Measurements from ENCODE around the gene PDS5B.
"Not testable (repeated sequence)": the region's sequence is repeated elsewhere in the genome, so short reads cannot be mapped to it uniquely, and the experiment has no call there.

PDS5B gene

DNA sequence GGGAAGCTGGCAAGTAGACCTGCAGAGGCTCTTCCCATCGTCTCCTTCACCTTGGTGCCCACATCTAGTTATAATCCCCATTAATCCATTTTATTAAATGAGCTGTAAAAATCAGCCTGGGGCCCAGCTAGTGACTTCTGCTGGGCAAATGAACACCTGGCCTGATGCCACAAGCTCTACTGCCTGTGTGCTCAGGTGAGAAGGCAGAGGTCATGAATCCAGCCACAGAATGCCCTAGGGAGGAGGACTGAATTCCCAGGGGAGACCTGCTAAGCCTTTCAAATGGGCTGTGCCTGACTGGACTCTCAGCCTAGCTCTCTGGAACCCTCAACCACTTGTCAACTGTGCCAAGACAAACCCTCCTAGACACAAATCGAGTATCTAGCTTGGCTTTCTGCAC is 74.0 kb downstream of the PDS5B start:
- DNase-seq = no peak

DNA sequence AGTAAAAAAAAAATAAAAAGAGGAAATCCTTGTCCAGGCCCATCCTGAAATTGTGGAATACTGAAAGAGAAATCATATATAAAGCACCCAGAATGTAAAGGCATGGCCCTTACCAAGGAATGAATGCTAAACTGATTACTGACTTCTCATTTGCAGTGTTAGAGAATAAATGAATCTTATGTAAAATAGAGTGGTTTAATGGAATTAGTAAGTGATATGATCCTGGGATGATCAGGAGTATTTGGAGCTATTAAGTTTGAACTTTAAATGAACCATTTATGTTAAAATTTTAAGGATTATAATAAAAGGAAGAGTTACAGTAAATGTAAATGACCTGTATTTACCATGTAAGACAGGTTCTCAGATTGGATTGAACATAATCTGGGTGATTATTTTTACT is 75.4 kb downstream of the PDS5B start:
- DNase-seq = no peak

DNA sequence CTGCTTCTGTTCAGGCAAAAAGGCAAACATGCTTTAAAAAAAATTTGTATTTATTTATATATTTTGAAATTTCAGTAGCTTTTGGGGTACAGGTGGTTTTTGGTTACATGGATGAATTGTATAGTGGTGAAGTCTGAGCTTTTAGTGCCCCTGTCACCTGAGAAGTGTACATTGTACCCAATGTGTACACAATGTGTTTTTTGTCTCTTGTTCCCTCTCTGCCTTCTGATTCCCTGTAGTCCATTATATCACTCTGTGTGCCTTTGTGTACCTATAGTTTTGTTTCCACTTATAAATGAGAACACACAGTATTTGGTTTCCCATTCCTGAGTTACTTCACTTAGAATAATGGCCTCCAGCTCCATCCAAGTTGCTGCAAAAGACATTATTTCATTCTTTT is 77.4 kb downstream of the PDS5B start:
- no peak for DNase-seq

DNA sequence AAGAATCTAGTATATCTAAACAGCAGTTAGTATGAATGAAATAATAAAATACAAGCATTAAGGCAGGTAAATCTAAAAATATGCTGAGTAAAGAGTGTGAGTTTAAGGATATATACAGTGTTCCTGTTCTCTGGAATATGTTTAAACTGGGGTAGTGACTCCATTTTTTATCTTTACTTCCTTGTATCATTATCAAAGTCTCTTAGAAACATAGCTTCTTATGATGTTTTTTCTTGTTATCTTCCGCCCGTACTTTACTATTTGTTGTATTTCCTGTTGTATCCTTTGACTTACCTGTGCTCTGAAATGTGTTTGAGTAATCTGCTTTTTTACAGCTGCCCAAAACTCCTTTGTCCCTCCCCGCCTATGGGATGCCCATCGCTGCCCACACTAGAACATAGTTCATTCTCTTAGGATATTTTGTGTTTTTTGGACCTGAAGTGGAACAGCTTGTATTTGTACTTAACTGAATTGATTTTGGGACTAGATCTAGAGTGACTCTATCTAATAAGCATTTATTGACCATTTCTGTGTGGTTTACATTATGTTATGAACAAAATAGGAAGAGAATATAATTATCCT is 80.8 kb downstream of the PDS5B start:
- DNase-seq = no peak

DNA sequence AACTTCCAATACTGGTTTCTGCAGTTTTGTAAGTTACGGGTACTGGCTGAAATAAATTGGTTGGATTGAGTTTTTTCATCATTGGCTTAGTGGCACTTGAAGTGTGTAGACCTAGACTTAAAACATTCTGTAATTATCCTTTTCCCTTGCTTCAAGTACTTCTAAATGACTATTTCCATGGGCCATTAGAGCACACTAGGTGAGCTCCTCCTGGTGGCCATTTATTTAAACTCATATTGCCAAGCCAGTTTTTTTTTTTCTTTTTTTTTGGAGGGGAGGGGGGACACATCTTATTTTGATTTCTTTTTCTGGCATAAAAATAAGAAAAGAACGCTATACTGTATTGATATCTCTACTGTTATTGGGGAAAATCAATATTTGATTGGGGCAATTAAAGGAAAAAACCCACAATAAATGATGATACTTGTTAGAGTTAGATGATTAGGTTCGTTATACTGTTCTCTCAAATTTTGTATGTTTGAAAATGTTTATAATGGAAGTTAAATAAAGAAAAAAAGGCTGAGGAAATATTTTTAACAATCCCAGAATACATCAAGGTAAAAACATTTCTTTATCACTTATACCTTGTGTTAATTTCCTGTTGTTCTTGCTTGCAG is 82.9 kb downstream of the PDS5B start:
- no peak for DNase-seq

DNA sequence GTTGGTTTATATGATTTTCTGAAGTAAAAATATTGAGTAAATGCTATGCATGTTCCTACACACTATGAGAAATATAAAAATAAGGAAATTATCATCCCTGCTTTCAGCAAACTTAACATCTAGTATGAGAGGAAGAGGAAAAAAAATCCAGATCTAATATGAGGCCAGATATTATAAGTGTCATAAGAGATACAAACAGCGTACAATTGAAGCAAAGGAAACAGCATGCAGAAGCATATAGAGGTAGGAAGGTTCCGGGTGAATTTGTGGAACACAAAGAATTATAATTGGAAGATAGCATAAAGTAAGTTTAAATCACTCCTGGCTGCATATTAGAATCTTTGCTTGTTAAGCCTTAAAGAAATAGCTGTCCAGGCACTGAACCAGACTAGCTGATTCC is 88.3 kb downstream of the PDS5B start:
- DNase-seq = no peak

DNA sequence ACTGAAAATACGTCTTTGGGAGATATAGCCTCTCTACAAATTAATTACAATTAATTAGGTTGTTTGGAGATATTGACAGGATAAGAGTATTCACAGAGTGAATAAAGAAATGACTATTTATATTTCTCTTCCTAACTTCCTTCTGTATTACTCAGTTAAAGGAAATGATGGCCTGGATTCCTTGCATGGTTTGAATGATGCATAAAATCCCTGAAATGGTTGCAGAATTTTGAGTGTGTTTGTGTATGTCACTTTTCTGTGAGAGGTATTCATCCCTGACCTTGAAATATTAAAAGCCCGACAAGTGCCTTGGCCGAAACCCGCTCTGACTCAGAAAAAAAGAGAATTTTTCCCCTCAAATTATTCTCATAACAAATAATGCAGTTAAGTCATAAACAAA is 90.0 kb downstream of the PDS5B start:
- DNase-seq = no peak

DNA sequence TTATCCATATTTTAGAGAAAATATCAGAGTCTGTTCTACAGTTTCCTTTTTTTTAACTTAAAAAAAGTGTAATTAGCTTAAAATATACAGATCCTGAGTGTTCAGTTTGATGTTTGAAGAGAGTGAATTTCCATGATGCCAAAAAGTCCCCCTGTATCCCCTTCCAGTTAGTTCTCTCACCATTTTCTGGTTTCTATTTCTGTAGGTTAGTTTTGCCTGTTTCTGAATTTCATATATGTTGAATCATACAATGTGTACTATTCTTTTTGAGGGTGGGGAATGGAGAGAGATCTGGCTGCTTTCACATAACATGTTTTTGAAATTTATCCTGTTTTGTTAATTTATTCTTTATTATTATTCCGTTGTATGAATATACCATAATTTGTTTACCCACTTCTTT is 95.9 kb downstream of the PDS5B start:
- DNase-seq = no peak

DNA sequence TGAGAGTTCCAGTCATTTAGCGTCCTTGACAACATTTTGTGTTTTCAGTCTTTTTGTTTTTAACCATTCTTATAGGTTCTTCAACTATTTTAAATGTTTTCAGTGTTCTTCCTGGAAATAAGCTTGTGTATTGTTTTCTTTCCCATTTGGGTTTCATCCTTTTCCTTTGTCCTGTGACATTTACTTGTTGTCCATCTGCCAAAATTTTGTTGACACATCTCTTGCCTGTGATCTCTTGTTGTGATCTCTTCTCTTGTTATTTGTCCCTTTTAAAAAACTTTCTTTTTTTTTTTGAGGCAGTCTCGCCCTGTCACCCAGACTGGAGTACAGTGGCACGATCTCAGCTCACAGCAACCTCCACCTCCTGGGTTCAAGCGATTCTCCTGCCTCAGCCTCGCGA is 96.5 kb downstream of the PDS5B start:
- no peak for DNase-seq

DNA sequence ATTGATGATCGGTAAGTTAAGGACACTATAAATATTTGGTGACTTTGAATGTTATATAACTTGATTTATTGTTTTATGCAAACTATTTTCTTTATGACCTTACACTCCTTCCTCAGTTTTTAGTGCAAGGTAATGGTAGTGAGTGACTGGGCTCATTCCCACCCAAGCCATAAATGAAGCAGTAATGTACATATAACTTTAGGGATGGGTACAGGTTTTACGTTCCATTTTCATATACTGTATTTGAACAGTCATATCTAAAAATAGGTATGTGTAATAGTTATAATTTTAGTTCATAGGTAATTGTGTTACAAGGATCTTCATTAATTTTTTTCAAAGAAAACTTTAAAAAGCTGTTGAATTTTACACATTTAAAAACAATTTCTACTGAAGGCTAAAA is 101.0 kb downstream of the PDS5B start:
- DNase-seq = no peak

DNA sequence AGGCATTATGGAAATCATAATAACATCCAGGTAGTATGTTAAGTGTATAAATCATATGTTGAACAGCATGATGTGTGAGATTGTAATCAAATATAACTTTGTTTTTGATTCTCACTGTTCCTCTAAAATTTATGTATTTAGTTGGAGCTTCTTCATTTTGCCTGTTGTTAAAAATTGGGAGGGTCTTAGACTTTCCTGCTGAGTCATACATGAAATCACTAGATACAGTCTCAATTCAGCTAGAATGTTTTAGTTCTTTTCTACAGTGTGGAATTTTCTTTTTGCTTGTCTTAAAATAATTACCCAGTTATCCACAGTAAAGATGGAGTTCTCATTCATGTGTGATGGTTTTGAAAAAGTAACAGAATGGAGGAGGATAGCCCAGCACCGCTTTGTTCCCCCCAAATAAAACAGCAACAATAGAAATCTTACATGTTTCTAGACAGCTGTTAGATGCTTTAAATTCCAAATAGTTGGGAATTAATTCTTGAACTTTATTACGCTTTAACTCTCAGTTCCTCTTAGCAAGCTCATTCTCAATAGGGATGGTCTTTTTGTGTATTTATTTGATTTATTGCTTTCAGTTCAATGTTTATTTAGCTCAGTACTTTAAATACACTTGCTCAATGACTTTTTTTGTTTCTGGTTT is 109.5 kb downstream of the PDS5B start:
- no peak for DNase-seq

DNA sequence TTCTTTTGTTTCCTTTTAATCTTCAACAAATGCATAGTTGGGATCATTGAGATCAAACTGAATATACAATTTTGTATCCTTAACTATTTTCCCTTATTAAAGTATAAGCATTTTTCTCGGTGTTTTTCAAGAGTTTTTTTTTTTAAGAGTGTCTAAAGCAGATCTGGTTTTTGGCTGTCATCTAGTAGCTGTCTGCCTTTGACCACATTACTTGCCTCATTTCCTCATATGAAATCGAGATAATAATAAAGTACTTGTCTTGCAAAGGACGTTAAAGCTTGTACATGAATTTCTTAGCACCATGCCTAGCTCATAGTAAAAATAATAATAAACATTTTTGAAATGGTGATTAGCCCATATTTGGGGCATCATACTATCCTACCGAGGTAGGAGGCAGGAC is 121.2 kb downstream of the PDS5B start:
- DNase-seq = no peak

DNA sequence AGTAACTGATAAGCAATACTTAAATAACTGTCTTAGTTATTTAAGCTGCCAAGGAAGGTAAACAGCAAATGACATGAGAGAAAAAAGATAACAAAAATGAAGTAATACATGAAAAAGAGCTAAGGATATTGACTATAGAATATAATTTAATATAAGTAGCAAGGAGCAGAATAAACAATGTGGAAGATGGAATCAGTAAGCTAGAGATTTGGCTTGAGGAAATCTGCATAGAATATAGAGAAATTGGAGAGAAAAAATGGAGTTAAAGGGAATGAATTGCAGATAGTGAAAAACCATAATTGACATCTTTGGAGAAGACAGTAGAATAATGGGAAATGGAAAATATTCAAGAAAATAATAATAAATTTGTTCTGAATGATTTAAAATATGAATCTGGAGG is 127.1 kb downstream of the PDS5B start:
- DNase-seq = no peak

DNA sequence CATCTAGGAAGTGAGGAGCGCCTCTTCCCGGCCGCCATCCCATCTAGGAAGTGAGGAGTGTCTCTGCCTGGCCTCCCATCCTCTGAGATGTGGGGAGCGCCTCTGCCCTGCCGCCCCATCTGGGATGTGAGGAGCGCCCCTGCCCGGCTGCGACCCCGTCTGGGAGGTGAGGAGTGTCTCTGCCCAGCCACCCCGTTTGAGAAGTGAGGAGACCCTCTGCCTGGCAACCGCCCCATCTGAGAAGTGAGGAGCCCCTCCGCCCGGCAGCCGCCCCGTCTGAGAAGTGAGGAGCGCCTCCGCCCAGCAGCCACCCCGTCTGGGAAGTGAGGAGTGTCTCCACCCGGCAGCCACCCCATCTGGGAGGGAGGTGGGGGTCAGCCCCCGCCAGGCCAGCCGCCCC is 129.9 kb downstream of the PDS5B start:
- not testable (repeated sequence) for DNase-seq

DNA sequence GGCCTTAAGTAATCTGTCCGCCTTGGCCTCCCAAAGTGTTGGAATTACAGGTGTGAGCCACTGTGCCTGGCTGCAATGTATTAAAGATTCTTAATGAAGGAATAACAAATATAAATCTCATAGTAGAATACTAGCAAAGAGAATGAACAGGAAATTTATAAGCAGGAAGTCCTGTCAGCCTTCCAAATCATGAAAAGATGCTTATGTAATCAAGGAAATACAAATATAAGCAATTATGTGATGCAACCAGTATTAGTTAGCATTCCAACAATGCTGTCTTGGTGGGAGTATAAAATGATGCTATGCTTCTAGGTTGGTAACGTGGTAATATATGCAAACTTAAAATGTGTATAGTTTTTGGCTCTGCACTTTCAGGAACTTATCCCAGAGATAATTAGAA is 133.8 kb downstream of the PDS5B start:
- DNase-seq = no peak

DNA sequence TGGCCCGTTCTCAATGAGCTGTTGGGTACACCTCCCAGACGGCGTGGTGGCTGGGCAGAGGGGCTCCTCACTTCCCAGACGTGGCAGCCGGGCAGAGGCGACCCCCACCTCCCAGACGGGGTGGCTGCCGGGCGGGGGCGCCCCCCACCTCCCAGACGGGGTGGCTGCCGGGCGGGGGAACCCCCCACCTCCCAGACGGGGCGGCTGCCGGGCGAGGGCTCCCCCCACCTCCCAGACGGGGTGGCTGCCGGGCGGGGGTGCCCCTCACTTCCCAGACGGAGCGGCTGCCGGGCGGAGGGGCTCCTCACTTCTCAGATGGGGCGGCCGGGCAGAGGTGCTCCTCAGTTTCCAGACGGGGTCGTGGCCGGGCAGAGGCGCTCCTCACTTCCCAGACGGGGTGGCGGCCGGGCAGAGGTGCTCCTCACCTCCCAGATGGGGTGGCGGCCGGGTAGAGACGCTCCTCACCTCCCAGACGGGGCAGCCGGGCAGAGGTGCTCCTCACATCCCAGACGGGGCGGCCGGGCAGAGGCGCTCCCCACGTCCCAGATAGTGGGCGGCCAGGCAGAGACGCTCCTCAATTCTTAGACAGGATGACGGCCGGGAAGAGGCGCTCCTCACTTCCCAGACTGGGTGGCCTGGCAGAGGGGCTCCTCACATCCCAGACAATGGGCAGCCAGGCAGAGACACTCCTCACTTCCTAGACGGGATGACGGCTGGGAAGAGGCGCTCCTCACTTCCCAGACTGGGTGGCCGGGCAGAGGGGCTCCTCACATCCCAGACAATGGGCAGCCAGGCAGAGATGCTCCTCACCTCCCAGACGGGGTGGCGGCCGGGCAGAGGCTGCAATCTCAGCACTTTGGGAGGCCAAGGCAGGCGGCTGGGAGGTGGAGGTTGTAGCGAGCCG is 135.1 kb downstream of the PDS5B start:
- DNase-seq = not testable (repeated sequence)

DNA sequence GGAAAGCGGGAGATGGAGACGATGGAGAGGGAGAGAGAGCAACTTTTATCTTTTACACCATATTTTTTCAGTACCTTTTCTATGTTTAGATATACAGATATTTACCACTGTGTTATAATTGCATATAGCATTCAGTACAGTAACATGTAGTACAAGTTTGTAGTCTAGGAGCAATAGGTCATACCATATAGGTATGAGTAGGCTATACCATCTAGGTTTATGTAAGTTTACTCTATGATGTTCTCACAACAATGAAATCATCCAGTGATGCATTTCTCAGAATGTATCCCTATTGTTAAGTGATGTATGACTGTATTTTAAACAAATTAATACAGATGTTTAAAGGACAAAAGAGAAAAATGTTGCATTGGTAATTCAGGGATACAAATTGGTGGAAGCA is 136.1 kb downstream of the PDS5B start:
- no peak for DNase-seq

DNA sequence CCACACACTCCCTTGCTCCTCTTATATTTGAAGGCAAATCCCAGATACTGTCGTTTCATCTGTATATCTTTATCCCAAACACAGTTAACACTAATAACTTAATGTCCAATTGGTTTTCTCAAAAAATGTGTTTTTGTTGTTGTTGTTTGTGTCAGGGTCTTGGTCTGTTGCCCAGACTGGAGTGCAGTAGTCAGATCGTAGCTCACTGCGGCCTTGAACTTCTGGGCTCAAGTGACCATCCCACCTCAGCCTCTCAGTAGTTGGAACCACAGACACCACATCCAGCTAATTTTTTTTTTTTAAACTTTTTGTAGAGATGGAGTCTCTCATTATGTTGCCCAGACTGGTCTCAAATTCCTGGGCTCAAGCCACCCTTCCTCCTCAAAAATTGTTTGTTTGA is 137.7 kb downstream of the PDS5B start:
- DNase-seq = no peak

DNA sequence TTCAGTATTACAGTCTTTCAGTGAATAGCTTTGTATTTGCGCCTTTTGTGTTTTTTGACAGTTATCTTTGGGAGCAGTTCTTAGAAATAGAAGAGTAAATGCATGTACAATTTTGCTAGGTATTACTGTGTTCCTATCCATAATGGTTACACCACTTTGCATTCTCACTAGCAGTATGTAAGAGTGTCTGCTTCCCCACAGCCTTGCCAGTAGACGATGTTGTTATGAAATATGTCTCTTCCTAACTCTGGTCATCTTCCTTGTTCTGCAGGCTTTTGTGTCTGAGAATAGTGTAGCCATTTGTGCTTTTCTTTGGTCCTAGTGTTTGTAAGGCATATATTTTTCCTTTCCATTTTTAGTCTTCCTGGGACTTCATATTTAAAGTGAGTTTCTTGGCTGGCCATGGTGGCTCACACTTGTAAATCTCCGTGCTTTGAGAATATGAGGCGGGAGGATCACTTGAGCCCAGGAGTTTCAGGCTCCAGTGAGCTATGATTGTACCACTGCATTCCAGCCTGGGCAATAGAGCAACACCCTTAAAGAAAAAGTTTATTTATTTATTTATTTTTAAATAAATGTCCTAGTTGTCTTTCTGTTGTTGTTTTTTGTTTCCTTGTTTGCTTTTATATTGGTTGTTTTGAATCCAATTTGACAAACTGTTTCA is 140.3 kb downstream of the PDS5B start:
- no peak for DNase-seq

DNA sequence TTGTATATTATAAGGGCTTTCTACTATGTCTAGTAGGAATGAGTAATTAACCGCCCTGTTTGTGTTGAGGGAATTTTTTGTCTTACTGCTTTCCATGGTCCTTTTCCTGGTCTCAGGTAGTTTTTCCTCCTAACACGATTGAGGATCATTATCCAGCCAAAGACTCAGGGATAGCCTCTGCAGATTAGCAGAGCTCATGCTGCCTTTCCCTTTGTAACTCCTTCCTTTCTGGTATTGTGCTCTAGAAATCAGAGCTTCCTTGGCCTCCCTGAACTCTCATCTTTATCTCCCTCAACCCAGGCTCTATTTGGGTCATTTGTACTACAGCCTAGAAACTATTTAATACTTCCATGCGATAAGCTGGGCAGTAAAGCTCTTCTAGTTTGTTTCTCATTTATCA is 142.1 kb downstream of the PDS5B start:
- no peak for DNase-seq

DNA sequence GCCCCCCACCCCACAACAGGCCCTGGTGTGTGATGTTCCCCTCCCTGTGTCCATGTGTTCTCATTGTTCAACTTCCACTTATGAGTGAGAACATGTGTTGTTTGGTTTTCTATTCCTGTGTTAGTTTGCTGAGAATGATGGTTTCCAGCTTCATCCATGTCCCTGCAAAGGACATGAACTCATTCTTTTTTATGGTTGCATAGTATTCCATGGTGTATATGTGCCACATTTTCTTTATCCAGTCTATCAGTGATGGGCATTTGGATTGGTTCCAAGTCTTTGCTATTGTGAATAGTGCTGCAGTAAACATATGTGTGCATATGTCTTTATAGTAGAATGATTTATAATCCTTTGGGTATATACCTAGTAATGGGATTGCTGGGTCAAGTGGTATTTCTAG is 142.8 kb downstream of the PDS5B start:
- not testable (repeated sequence) for DNase-seq

DNA sequence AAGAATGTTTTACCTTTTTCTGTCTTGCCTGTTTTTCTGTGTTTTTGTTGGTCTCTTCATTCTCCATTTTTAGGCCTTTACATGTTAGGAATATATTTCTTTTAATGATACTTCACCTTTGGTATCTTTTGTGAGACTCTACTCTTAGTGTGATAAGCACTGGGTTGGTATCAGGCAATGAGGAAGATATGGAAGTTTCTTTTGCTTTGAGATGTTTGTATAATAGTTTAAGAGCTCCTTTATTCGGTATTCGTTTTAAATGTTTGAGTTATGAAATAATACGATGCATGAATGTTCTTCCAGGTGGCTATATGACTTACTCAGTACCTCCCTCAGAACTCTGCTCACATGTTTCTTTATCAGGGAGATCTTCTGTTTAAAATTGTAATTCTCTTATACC is 144.8 kb downstream of the PDS5B start:
- no peak for DNase-seq

DNA sequence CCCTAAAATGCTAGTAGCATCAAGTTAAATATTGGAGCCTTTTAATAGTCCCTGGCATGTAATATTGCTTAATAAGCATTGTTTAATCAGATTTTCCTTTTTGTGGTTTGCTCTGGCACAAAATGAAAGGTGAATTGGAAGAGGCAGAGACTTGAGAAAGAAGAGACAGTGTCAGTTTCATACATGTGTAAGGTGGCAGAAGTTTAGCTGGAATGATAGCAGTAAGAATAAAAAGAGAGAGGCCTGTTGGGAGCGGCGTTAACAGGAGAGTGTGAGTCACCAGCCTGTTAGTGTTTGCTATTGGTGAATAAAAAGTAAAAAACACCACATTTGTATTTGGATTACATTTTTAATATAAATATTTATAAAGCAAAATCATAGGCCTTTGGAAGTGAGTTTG is 145.3 kb downstream of the PDS5B start:
- no peak for DNase-seq

All from DMS 273 treated with DMSO at 0.1 percent for 48 hours (cell line).